Mesodermal cell (in vitro differentiated cells): Measurements from ENCODE around the gene CLEC18B.
"Not testable (repeated sequence)": the region's sequence is repeated elsewhere in the genome, so short reads cannot be mapped to it uniquely, and the experiment has no call there.

Experiments
- H3K27ac ChIP-seq: 2 replicates; pipeline ENCODE4 v1.7.0; 2013; ENCODE audit warnings: mild to moderate bottlenecking, low read depth, low read length, moderate library complexity; ENCODE audit not compliant: severe bottlenecking
- H3K36me3 ChIP-seq: 2 replicates; pipeline ENCODE4 v1.7.1; 2013; ENCODE audit warnings: mild to moderate bottlenecking, low read length, moderate library complexity; ENCODE audit not compliant: control insufficient read depth, insufficient read depth
- H3K4me1 ChIP-seq: one replicate; pipeline ENCODE4 v1.7.1; 2013; ENCODE audit warnings: mild to moderate bottlenecking, low read length; ENCODE audit not compliant: insufficient read depth, control insufficient read depth, poor library complexity, severe bottlenecking
- H3K4me3 ChIP-seq: 2 replicates; pipeline ENCODE4 v1.7.0; 2013; ENCODE audit warnings: low read length, control low read depth, mild to moderate bottlenecking; ENCODE audit not compliant: insufficient read depth, poor library complexity, severe bottlenecking; ENCODE audit errors: extremely low read depth
- H3K9me3 ChIP-seq: 2 replicates; pipeline ENCODE4 v1.7.1; 2013; ENCODE audit warnings: mild to moderate bottlenecking, low read length, moderate library complexity; ENCODE audit not compliant: control insufficient read depth
- WGBS, 2 experiments: methylation state at CpG; one replicate each; pipeline ENCODE4 v1.1.5; 2013; ENCODE audit warnings: missing lambda C conversion rate in 2 of 2; ENCODE audit not compliant: insufficient coverage in 2 of 2; 5-methylcytosine and 5-hydroxymethylcytosine counted together

CLEC18B gene

GRCh38 chr16:74372369-74372768 is 48.9 kb downstream of the CLEC18B start:
- WGBS, 2 experiments, result 82 to 90% methylated on average over 2 to 4 of the region's 5 CpGs
- H3K4me1 ChIP-seq, result no peaks in the 10 kb centered on the region

GRCh38 chr16:74370338-74371135 is 50.7 kb downstream of the CLEC18B start:
- not testable (repeated sequence) for H3K4me1 ChIP-seq, H3K9me3 ChIP-seq, H3K36me3 ChIP-seq, H3K27ac ChIP-seq, H3K4me3 ChIP-seq
- WGBS, 2 experiments, result 89 to 94% methylated on average over 17 of the region's 20 CpGs

More at GRCh38 chr16:74372369-74372768, 48.9 kb downstream of the CLEC18B start:
- Histone ChIP-seq H3K27ac (no peak overlapping the region), H3K36me3 (no peaks in the 10 kb centered on the region), H3K4me3 (no peak overlapping the region), H3K9me3 (no peaks in the 10 kb centered on the region)

GRCh38 chr16:74368002-74368911 is 53.0 kb downstream of the CLEC18B start:
- WGBS, 2 experiments, result 0% methylated on average over 44 to 53 of the region's 81 CpGs
- peak overlapping the region; percentile 86 for H3K27ac ChIP-seq
- peak overlapping the region; percentile 65 for H3K4me3 ChIP-seq
- not testable (repeated sequence) for H3K4me1 ChIP-seq, H3K9me3 ChIP-seq
- H3K36me3 ChIP-seq, result peaks cover 16% of the 10 kb centered on the region

GRCh38 chr16:74367469-74368001 is 53.7 kb downstream of the CLEC18B start:
- WGBS, 2 experiments, result 3 to 4% methylated on average over 18 to 24 of the region's 35 CpGs
- not testable (repeated sequence) for H3K4me1 ChIP-seq, H3K9me3 ChIP-seq
- H3K4me3 ChIP-seq, result peak overlapping the region; percentile 65
- H3K27ac ChIP-seq, result peak overlapping the region; percentile 20
- peaks cover 22% of the 10 kb centered on the region for H3K36me3 ChIP-seq

- not testable (repeated sequence) for H3K9me3 ChIP-seq, H3K4me1 ChIP-seq, H3K4me3 ChIP-seq, H3K27ac ChIP-seq
- WGBS, 2 experiments, result 90 to 96% methylated on average over 5 to 7 of the region's 15 CpGs
- peaks cover 48% of the 10 kb centered on the region for H3K36me3 ChIP-seq
These were observed 59.4 kb downstream of the CLEC18B start for GRCh38 chr16:74361646-74362610.
